ENCODE results near the gene LPAR6.

The LPAR6 gene

DNA sequence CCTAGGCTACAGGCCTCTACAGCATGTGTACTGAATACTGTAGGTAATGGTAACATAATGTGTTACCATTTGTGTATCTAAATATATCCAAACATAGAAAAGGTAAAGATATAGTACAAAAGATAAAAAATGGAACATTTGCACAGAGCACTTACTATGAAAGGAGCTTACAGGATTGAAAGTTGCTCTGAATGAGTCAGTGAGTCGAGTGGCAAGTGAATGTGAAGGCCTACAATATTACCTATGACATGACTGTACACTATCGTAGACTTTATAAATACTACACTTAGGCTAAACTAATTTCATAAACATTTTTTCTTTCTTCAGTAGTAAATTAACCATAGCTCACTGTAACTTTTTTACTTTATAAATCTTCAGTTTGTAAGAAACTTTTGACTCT, 35.1 kb downstream of the LPAR6 start:
- no peak for DNase-seq (ENCODE audit: low read depth in 2 of 2, low spot score in 1 of 2)

DNA sequence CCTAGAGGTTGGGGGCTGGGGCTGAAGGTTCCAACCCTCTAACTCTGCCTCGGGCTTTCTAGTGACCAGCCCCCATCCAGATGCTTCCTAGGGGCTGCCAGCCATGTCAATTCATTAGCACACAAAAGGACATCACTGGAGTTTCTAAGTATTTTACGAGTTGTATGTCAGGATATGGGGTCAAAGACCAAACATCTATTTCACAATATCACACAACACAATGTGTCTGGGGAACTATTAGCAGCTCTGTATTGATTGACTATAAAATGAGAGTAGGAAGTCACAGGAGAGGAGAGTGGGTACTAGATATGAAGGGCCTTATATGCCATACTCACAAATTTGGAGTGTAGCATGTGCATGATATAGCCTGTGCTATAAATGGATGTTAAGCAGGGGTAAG, 42.1 kb downstream of the LPAR6 start:
- no peak for DNase-seq (ENCODE audit: low read depth in 2 of 2, low spot score in 1 of 2)

DNA sequence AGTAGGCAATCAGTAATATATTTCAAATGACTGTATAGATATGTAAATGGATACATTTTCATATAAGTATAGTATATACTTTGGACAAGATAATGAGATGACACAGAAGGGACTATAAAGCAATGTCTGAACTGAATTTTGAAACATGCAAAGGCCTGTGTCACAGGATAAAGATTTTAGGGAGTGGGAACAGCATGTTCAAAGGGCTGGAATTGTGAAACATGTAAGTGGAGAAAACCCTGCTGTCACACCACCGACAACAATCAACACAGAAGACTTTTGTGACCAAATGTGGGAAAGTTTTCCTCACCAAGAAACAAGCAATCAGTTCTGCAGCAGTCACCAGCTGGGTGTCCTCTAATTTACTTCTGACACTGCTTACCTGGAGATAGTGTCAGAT, 42.9 kb downstream of the LPAR6 start:
- no peak for DNase-seq (ENCODE audit: low read depth in 2 of 2, low spot score in 1 of 2)
